IMR-90 (cell line): ENCODE results near the gene LUC7L3. TPM values are rescaled to one million over a fixed set of nuclear protein-coding genes. Genes with fewer than 3 reads are reported as not detected.

ENCODE experiments used
- ATAC-seq: fragments of 200-7000 bp; cut with Tn5 transposase; 2 replicates; pipeline ENCODE4 v1.9.1; 2020; ENCODE audit warnings: low read depth, mild to moderate bottlenecking, moderate library complexity
- BruUV-seq: library from RNA; stranded (reverse); fragments of 400-500 nt; replicated peaks from 2 replicates; lab custom pipeline; 2021; lab: Mats Ljungman, UMichigan
- CTCF ChIA-PET: fragments of 300-600 bp; formaldehyde crosslinking; extraction: SDS; loops from one replicate; lab custom pipeline; 2021; ENCODE audit warnings: antibody characterized with exemption; lab: Yijun Ruan, JAX
- POLR2A ChIA-PET: fragments of 300-600 bp; sonication (Branson Sonifier 250); formaldehyde crosslinking; loops from one replicate; lab custom pipeline; 2022; ENCODE audit warnings: antibody characterized with exemption; ENCODE audit not compliant: unreplicated experiment; lab: Charles Lee
- DNase-seq: peaks from one replicate; pipeline ENCODE4 v3.0.0; 2013
- H2AFZ ChIP-seq: replicated peaks from 2 replicates; pipeline ENCODE3; 2013; ENCODE audit warnings: low read length, mild to moderate bottlenecking; ENCODE audit not compliant: poor library complexity
- H2AK5ac ChIP-seq: 2 replicates; pipeline ENCODE4 v1.6.1; 2013; ENCODE audit warnings: low read depth, low read length, inconsistent platforms
- H2AK9ac ChIP-seq: replicated peaks from 2 replicates; pipeline ENCODE3; 2013; ENCODE audit warnings: mild to moderate bottlenecking, low read depth, low read length, moderate library complexity; ENCODE audit not compliant: poor library complexity
- H2BK120ac ChIP-seq: 2 replicates; pipeline ENCODE4 v1.6.1; 2013; ENCODE audit warnings: low read depth, low read length, inconsistent platforms
- H2BK15ac ChIP-seq: 3 replicates; pipeline ENCODE4 v1.6.1; 2013; ENCODE audit warnings: low read depth, low read length, inconsistent platforms
- H2BK20ac ChIP-seq: 2 replicates; pipeline ENCODE4 v1.6.1; 2013; ENCODE audit warnings: low read depth, mild to moderate bottlenecking, inconsistent platforms, low read length, moderate library complexity
- H2BK5ac ChIP-seq: 2 replicates; pipeline ENCODE4 v1.6.1; 2013; ENCODE audit warnings: mild to moderate bottlenecking, low read depth, low read length, inconsistent platforms; ENCODE audit not compliant: poor library complexity, severe bottlenecking
- H3K14ac ChIP-seq: replicated peaks from 2 replicates; pipeline ENCODE4 v1.6.1; 2013; ENCODE audit warnings: low read depth, low read length, inconsistent platforms
- H3K18ac ChIP-seq: 2 replicates; pipeline ENCODE4 v1.6.1; 2013; ENCODE audit warnings: low read depth, low read length, control low read depth
- H3K23ac ChIP-seq: 2 replicates; pipeline ENCODE4 v1.6.1; 2013; ENCODE audit warnings: low read depth, low read length, inconsistent platforms
- H3K27ac ChIP-seq: 2 replicates; pipeline ENCODE4 v1.5.1; 2013; ENCODE audit warnings: mild to moderate bottlenecking, control low read depth, low read length; ENCODE audit not compliant: insufficient read depth
- H3K27me3 ChIP-seq: 2 replicates; pipeline ENCODE4 v1.6.1; 2013; ENCODE audit warnings: low read length; ENCODE audit not compliant: control insufficient read depth, insufficient read depth
- H3K36me3 ChIP-seq: 2 replicates; pipeline ENCODE4 v1.6.1; 2013; ENCODE audit warnings: low read length, mixed read lengths; ENCODE audit not compliant: control insufficient read depth, insufficient read depth
- H3K4ac ChIP-seq: 2 replicates; pipeline ENCODE4 v1.6.1; 2013; ENCODE audit warnings: low read depth, low read length, inconsistent platforms
- H3K4me1 ChIP-seq: 2 replicates; pipeline ENCODE4 v1.6.1; 2013; ENCODE audit warnings: low read length, mixed read lengths; ENCODE audit not compliant: control insufficient read depth, insufficient read depth
- H3K4me2 ChIP-seq: 2 replicates; pipeline ENCODE4 v1.6.1; 2013; ENCODE audit warnings: low read depth, mild to moderate bottlenecking, control low read depth, low read length, moderate library complexity
- H3K4me3 ChIP-seq: 2 replicates; pipeline ENCODE4 v1.5.1; 2013; ENCODE audit warnings: low read depth, mild to moderate bottlenecking, control low read depth, low read length, moderate library complexity; ENCODE audit not compliant: insufficient read depth
- H3K56ac ChIP-seq: 2 replicates; pipeline ENCODE4 v1.6.1; 2013; ENCODE audit warnings: low read length, inconsistent platforms; ENCODE audit not compliant: insufficient read depth; ENCODE audit errors: extremely low read depth
- H3K79me1 ChIP-seq, 2 experiments: 2 replicates each; pipeline ENCODE4 v1.6.1; 2013; ENCODE audit warnings: low read length in 2 of 2, inconsistent platforms in 1 of 2, low read depth in 1 of 2
- H3K9ac ChIP-seq: 2 replicates; pipeline ENCODE4 v1.6.1; 2013; ENCODE audit warnings: low read depth, low read length, control low read depth
- H3K9me1 ChIP-seq: 2 replicates; pipeline ENCODE4 v1.6.1; 2013; ENCODE audit warnings: low read length, inconsistent platforms; ENCODE audit not compliant: insufficient read depth
- H3K9me3 ChIP-seq: 2 replicates; pipeline ENCODE4 v1.6.1; 2013; ENCODE audit warnings: low read length; ENCODE audit not compliant: control insufficient read depth, insufficient read depth
- H4K20me1 ChIP-seq: 2 replicates; pipeline ENCODE4 v1.6.1; 2013; ENCODE audit warnings: low read length, inconsistent platforms; ENCODE audit not compliant: insufficient read depth
- H4K5ac ChIP-seq: 2 replicates; pipeline ENCODE4 v1.6.1; 2013; ENCODE audit warnings: mild to moderate bottlenecking, low read depth, low read length, control low read depth
- H4K8ac ChIP-seq, 2 experiments: 2 replicates each; pipeline ENCODE4 v1.6.1; 2013; ENCODE audit warnings: low read depth in 2 of 2, low read length in 2 of 2, control low read depth in 1 of 2, inconsistent platforms in 1 of 2
- H4K91ac ChIP-seq: 2 replicates; pipeline ENCODE4 v1.6.1; 2013; ENCODE audit warnings: low read depth, low read length, inconsistent platforms; ENCODE audit not compliant: insufficient read depth
- CEBPB ChIP-seq: IDR thresholded peaks from 2 replicates; pipeline ENCODE4 v1.6.1; 2012; ENCODE audit warnings: low read depth, low read length, improper control_type of control experiment
- ELK1 ChIP-seq: fragments of 150-350 bp; IDR thresholded peaks from 2 replicates; pipeline ENCODE4 v1.6.1; 2016; ENCODE audit warnings: low read depth, mild to moderate bottlenecking, low read length, moderate library complexity, borderline replicate concordance
- MAFK ChIP-seq: IDR thresholded peaks from 2 replicates; pipeline ENCODE4 v1.6.1; 2012; ENCODE audit warnings: low read depth, low read length, improper control_type of control experiment
- MAZ ChIP-seq: IDR thresholded peaks from 2 replicates; pipeline ENCODE4 v1.6.1; 2012; ENCODE audit warnings: low read depth, mild to moderate bottlenecking, low read length, improper control_type of control experiment, moderate library complexity, borderline replicate concordance
- MXI1 ChIP-seq: IDR thresholded peaks from 2 replicates; pipeline ENCODE4 v1.6.1; 2012; ENCODE audit warnings: low read depth, mild to moderate bottlenecking, low read length, moderate library complexity, borderline replicate concordance
- POLR2A ChIP-seq: IDR thresholded peaks from 2 replicates; pipeline ENCODE4 v1.6.1; 2012; ENCODE audit warnings: mild to moderate bottlenecking, low read depth, low read length
- WGBS, 2 experiments: methylation state at CpG; one replicate each; pipeline versions ENCODE4 v1.1.5 to v1.1.7; 2013; ENCODE audit warnings: missing lambda C conversion rate in 2 of 2; ENCODE audit not compliant: insufficient read length in 1 of 2; ENCODE audit errors: extremely low coverage in 2 of 2; 5-methylcytosine and 5-hydroxymethylcytosine counted together
- dilution Hi-C: fragments of 300-500 bp; cut with HindIII; formaldehyde crosslinking; loops from one replicate; pipeline ENCODE4 v1.14.3; 2018; ENCODE audit warnings: low sequenced_read_pairs; ENCODE audit not compliant: unreplicated experiment
- in situ Hi-C: fragments of 300-500 bp; cut with MboI; formaldehyde crosslinking; loops from 3 replicates; pipeline ENCODE4 v1.14.3; 2019; ENCODE audit warnings: low sequenced_read_pairs, inconsistent platforms, mixed read lengths
- intact Hi-C: fragments of 100-400 bp; cut with micrococcal nuclease; formaldehyde crosslinking; loops from 2 replicates; pipeline ENCODE4 v1.10.0; 2022
- polyA plus RNA-seq, 3 experiments: library from polyadenylated mRNA; depleted of rRNA; stranded (reverse); fragments of >200 nt; gene quantifications; 2 replicates each; pipeline ENCODE4 v1.2.3, GENCODE V29; 2012; ENCODE audit warnings: low replicate concordance in 1 of 3
- total RNA-seq: library from RNA; depleted of rRNA; stranded (reverse); fragments of >200 nt; gene quantifications from 2 replicates; pipeline ENCODE4 v1.2.3, GENCODE V29; 2012

LUC7L3 gene
- total and polyA plus RNA-seq, 2 of the 4 experiments (the other 2 are of a cell fraction) = 17.7 to 44.7 TPM

- no TSS peak for BruUV-seq
- no peak overlapping the region for H3K18ac ChIP-seq
- H3K9me3 ChIP-seq = no peaks in the 10 kb centered on the region
- H3K79me1 ChIP-seq = peaks cover 8 to 33% of the 10 kb centered on the region in 2 experiments; a peak in 3 of 4 replicates
- H2BK5ac ChIP-seq = no peak overlapping the region
- H3K56ac ChIP-seq = no peak overlapping the region
- no peak overlapping the region for H2BK120ac ChIP-seq
- DNase-seq = no peak
- ChIA-PET CTCF (no interaction called here), POLR2A (no interaction called here)
- H4K20me1 ChIP-seq = no peaks in the 10 kb centered on the region
- intact Hi-C loops = no loop called here
- no peak for TF ChIP-seq ELK1
- no peak for TF ChIP-seq MAZ
- TF ChIP-seq CEBPB = no peak
- no peak for TF ChIP-seq MXI1
- no peak for TF ChIP-seq MAFK
- no peak for TF ChIP-seq POLR2A
- no peak overlapping the region for H2BK20ac ChIP-seq
- H3K9ac ChIP-seq = no peak overlapping the region
- no peak overlapping the region for H3K14ac ChIP-seq
- no peak for ATAC-seq
- no CpG with 5 or more reads among the region's 2 CpGs for WGBS, 2 experiments
- H3K36me3 ChIP-seq = no peaks in the 10 kb centered on the region
- in situ Hi-C loops = no loop called here
- H2AK9ac ChIP-seq = no peak overlapping the region
- H2AFZ ChIP-seq = no peak overlapping the region
- no peak overlapping the region for H4K5ac ChIP-seq
- no peak overlapping the region for H3K23ac ChIP-seq
- H2AK5ac ChIP-seq = no peak overlapping the region
- H3K4ac ChIP-seq = no peak overlapping the region; the same call in 1 of the 2 replicates
- 0 out of 2 replicates have a peak, but pooled peaks cover 6% of the 10 kb centered on the region for H3K9me1 ChIP-seq
- no peak overlapping the region for H4K91ac ChIP-seq
- H2BK15ac ChIP-seq = no peak overlapping the region
- no peak overlapping the region for H3K4me2 ChIP-seq
- H3K27ac ChIP-seq = no peak overlapping the region
- H3K4me1 ChIP-seq = peaks cover 7% of the 10 kb centered on the region
- H4K8ac ChIP-seq = no peak overlapping the region
- H3K27me3 ChIP-seq = 0 out of 2 replicates have a peak, but pooled peaks cover 1% of the 10 kb centered on the region
- H3K4me3 ChIP-seq = no peak overlapping the region
- dilution Hi-C loops = no loop called here
Observed at GRCh38 chr17:50710025-50710424, 9.4 kb upstream of the LUC7L3 start.
